SH-SY5Y (cell line): ENCODE measurements around the gene ANKRD34A.

ENCODE experiments used
- GATA2 ChIP-seq: IDR thresholded peaks from 2 replicates; pipeline ENCODE4 v1.6.1; 2011; ENCODE audit warnings: mild to moderate bottlenecking, low read depth, low read length
- GATA3 ChIP-seq: IDR thresholded peaks from 2 replicates; pipeline ENCODE4 v1.6.1; 2011; ENCODE audit warnings: low read depth, mild to moderate bottlenecking, low read length, moderate library complexity

GRCh38 chr1:145944532-145944931, 19.8 kb downstream of the ANKRD34A start:
- no peak for TF ChIP-seq GATA2
- TF ChIP-seq GATA3 = no peak
